Measurements from ENCODE around the gene AFMID. TPM values are rescaled to one million over a fixed set of nuclear protein-coding genes. Genes with fewer than 3 reads are reported as not detected.

Gene AFMID
- total RNA-seq, 1 donor from 2014 or later: 49.7 TPM

- DNase-seq (ENCODE audit: low read depth): no peak
- H3K27me3 ChIP-seq (ENCODE audit: control insufficient read depth, insufficient read depth, low read length): peaks cover 16% of the 10 kb centered on the region
- H3K36me3 ChIP-seq (ENCODE audit: control insufficient read depth, insufficient read depth, low read length): no peaks in the 10 kb centered on the region
- TF ChIP-seq CTCF (IDR thresholded peaks at IDR 0.05; ENCODE audit: insufficient read depth, low read length, poor library complexity, severe bottlenecking): no peak
- H3K4me3 ChIP-seq (ENCODE audit: low read depth, low read length): no peak overlapping the region
Observed at GRCh38 chr17:78236362-78237127, 49.4 kb downstream of the AFMID start.

GRCh38 chr17:78237401-78238012 lies 50.3 kb downstream of the AFMID start:
- DNase-seq (ENCODE audit: low read depth): no peak
- no peak for TF ChIP-seq CTCF (IDR thresholded peaks at IDR 0.05; ENCODE audit: insufficient read depth, low read length, poor library complexity, severe bottlenecking)
- Histone ChIP-seq H3K4me3 (ENCODE audit: low read depth, low read length) (no peak overlapping the region), H3K36me3 (ENCODE audit: control insufficient read depth, insufficient read depth, low read length) (no peaks in the 10 kb centered on the region), H3K27me3 (ENCODE audit: control insufficient read depth, insufficient read depth, low read length) (peaks cover 8% of the 10 kb centered on the region)

GRCh38 chr17:78238823-78239488 lies 51.8 kb downstream of the AFMID start:
- Histone ChIP-seq H3K36me3 (ENCODE audit: control insufficient read depth, insufficient read depth, low read length) (no peaks in the 10 kb centered on the region), H3K27me3 (ENCODE audit: control insufficient read depth, insufficient read depth, low read length) (peaks cover 3% of the 10 kb centered on the region), H3K4me3 (ENCODE audit: low read depth, low read length) (no peak overlapping the region)
- DNase-seq (ENCODE audit: low read depth): no peak
- no peak for TF ChIP-seq CTCF (IDR thresholded peaks at IDR 0.05; ENCODE audit: insufficient read depth, low read length, poor library complexity, severe bottlenecking)

GRCh38 chr17:78239489-78239931 lies 52.3 kb downstream of the AFMID start:
- DNase-seq (ENCODE audit: low read depth): no peak
- Histone ChIP-seq H3K36me3 (ENCODE audit: control insufficient read depth, insufficient read depth, low read length) (no peaks in the 10 kb centered on the region), H3K4me3 (ENCODE audit: low read depth, low read length) (no peak overlapping the region), H3K27me3 (ENCODE audit: control insufficient read depth, insufficient read depth, low read length) (peaks cover 3% of the 10 kb centered on the region)
- no peak for TF ChIP-seq CTCF (IDR thresholded peaks at IDR 0.05; ENCODE audit: insufficient read depth, low read length, poor library complexity, severe bottlenecking)

- Histone ChIP-seq H3K27me3 (ENCODE audit: control insufficient read depth, insufficient read depth, low read length) (peaks cover 3% of the 10 kb centered on the region), H3K4me3 (ENCODE audit: low read depth, low read length) (no peak overlapping the region), H3K36me3 (ENCODE audit: control insufficient read depth, insufficient read depth, low read length) (no peaks in the 10 kb centered on the region)
- no peak for DNase-seq (ENCODE audit: low read depth)
- TF ChIP-seq CTCF (IDR thresholded peaks at IDR 0.05; ENCODE audit: insufficient read depth, low read length, poor library complexity, severe bottlenecking): no peak
Observed at GRCh38 chr17:78240012-78240655, 53.0 kb downstream of the AFMID start.

Measured in kidney epithelial cell (primary cell).